Calu3 (cell line): ENCODE data around the gene SLIT3. TPM values are rescaled to one million over a fixed set of nuclear protein-coding genes. Genes with fewer than 3 reads are reported as not detected.

Experiments
- BruUV-seq: library from RNA; stranded (reverse); fragments of 400-500 nt; replicated peaks from 2 replicates; lab custom pipeline; 2021; lab: Mats Ljungman, UMichigan
- CTCF ChIA-PET: fragments of 300-600 bp; sonication (Branson Sonifier 250); formaldehyde crosslinking; loops from one replicate; lab custom pipeline; 2022; ENCODE audit warnings: antibody characterized with exemption; lab: Charles Lee
- DNase-seq: peaks from one replicate; pipeline ENCODE4 v3.0.0; 2022
- H3K27ac Mint-ChIP-seq: one replicate; pipeline ENCODE4 v1.8.0; 2022; ENCODE audit warnings: mixed read lengths; ENCODE audit not compliant: unreplicated experiment
- H3K27me3 Mint-ChIP-seq: one replicate; pipeline ENCODE4 v1.8.0; 2022; ENCODE audit warnings: mixed read lengths; ENCODE audit not compliant: unreplicated experiment
- H3K36me3 Mint-ChIP-seq: one replicate; pipeline ENCODE4 v1.8.0; 2022; ENCODE audit warnings: mild to moderate bottlenecking, moderate library complexity, mixed read lengths; ENCODE audit not compliant: insufficient read depth, unreplicated experiment
- H3K4me1 Mint-ChIP-seq: one replicate; pipeline ENCODE4 v1.8.0; 2022; ENCODE audit warnings: mild to moderate bottlenecking, low read depth, mixed read lengths; ENCODE audit not compliant: unreplicated experiment
- H3K4me3 Mint-ChIP-seq: one replicate; pipeline ENCODE4 v1.8.0; 2022; ENCODE audit warnings: mild to moderate bottlenecking, low read depth, moderate library complexity, mixed read lengths; ENCODE audit not compliant: unreplicated experiment
- H3K9me3 Mint-ChIP-seq: one replicate; pipeline ENCODE4 v1.8.0; 2022; ENCODE audit warnings: low read depth, mixed read lengths; ENCODE audit not compliant: unreplicated experiment
- intact Hi-C: fragments of 100-400 bp; cut with micrococcal nuclease; formaldehyde crosslinking; loops from one replicate; pipeline ENCODE4 v1.10.0; 2022; ENCODE audit not compliant: unreplicated experiment
- total RNA-seq: library from RNA; stranded (reverse); gene quantifications from 2 replicates; pipeline ENCODE4 v1.2.3, GENCODE V29; 2022
- TF ChIP-seq, protein P1 (sequence below): fragments of 200-600 bp; IDR thresholded peaks from one replicate; pipeline ENCODE4 v1.8.0; 2022; ENCODE audit warnings: antibody characterized with exemption; ENCODE audit not compliant: unreplicated experiment

Gene SLIT3
- total RNA-seq, 1 experiment from 2014 or later: not detected

DNA sequence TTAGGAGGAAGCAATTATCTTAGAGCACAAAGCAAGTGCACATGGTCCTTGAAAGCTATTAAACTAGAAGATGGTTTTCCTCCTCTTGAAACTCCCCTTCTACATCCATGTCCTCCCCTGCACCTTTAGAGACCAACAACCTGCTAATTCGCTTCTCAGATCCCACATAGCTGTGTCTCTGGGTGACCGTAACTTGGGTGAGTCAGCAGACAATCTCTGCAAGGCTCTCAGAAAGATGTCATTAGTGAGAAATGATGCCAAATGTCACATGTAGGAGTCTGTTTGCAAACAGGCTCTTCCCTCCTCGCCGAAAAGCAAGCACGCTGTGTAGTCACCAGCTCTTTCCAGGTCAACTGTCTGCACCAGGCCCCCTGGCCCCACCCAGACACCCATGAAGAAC, 291.8 kb downstream of the SLIT3 start:
- no peak overlapping the region for H3K27ac Mint-ChIP-seq
- DNase-seq: no peak
- BruUV-seq: no TSS peak
- H3K9me3 Mint-ChIP-seq: no peaks in the 10 kb centered on the region
- H3K27me3 Mint-ChIP-seq: peaks cover 59% of the 10 kb centered on the region
- intact Hi-C loops: no loop called here
- TF ChIP-seq, protein P1, sequence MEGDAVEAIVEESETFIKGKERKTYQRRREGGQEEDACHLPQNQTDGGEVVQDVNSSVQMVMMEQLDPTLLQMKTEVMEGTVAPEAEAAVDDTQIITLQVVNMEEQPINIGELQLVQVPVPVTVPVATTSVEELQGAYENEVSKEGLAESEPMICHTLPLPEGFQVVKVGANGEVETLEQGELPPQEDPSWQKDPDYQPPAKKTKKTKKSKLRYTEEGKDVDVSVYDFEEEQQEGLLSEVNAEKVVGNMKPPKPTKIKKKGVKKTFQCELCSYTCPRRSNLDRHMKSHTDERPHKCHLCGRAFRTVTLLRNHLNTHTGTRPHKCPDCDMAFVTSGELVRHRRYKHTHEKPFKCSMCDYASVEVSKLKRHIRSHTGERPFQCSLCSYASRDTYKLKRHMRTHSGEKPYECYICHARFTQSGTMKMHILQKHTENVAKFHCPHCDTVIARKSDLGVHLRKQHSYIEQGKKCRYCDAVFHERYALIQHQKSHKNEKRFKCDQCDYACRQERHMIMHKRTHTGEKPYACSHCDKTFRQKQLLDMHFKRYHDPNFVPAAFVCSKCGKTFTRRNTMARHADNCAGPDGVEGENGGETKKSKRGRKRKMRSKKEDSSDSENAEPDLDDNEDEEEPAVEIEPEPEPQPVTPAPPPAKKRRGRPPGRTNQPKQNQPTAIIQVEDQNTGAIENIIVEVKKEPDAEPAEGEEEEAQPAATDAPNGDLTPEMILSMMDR: no peak
- no peaks in the 10 kb centered on the region for H3K4me1 Mint-ChIP-seq
- no peaks in the 10 kb centered on the region for H3K36me3 Mint-ChIP-seq
- no peak overlapping the region for H3K4me3 Mint-ChIP-seq
- CTCF ChIA-PET: no interaction called here

- Mint-ChIP-seq H3K27me3 (peaks cover 56% of the 10 kb centered on the region), H3K36me3 (no peaks in the 10 kb centered on the region), H3K9me3 (no peaks in the 10 kb centered on the region), H3K4me3 (no peak overlapping the region), H3K27ac (no peak overlapping the region), H3K4me1 (no peaks in the 10 kb centered on the region)
- CTCF ChIA-PET: interaction anchor here (0.5 to 0.6 kb wide), 2 partner anchors 20 to 394 kb away, joined by 3 to 5 read pairs; no protein-coding TSS in a partner anchor
- intact Hi-C loops: no loop called here
- BruUV-seq: no TSS peak
- TF ChIP-seq, protein P1: no peak
- no peak for DNase-seq
Measured at GRCh38 chr5:169006842-169007790, 293.8 kb downstream of the SLIT3 start.

- Mint-ChIP-seq H3K27ac (no peak overlapping the region), H3K4me1 (no peaks in the 10 kb centered on the region), H3K27me3 (peaks cover 51% of the 10 kb centered on the region), H3K9me3 (no peaks in the 10 kb centered on the region), H3K4me3 (no peak overlapping the region), H3K36me3 (no peaks in the 10 kb centered on the region)
- TF ChIP-seq, protein P1: no peak
- BruUV-seq: no TSS peak
- CTCF ChIA-PET: no interaction called here
- intact Hi-C loops: no loop called here
- DNase-seq: no peak
Measured at GRCh38 chr5:169004551-169004950, 296.4 kb downstream of the SLIT3 start.

- intact Hi-C loops: no loop called here
- no TSS peak for BruUV-seq
- Mint-ChIP-seq H3K27me3 (peaks cover 46% of the 10 kb centered on the region), H3K27ac (no peak overlapping the region), H3K4me3 (no peak overlapping the region), H3K4me1 (no peaks in the 10 kb centered on the region), H3K9me3 (no peaks in the 10 kb centered on the region), H3K36me3 (no peaks in the 10 kb centered on the region)
- DNase-seq: no peak
- TF ChIP-seq, protein P1: no peak
- CTCF ChIA-PET: no interaction called here
Measured at GRCh38 chr5:169003721-169004541, 297.0 kb downstream of the SLIT3 start.
